ENCODE results near the gene PRKG1. TPM values are rescaled to one million over a fixed set of nuclear protein-coding genes. Genes with fewer than 3 reads are reported as not detected.

The PRKG1 gene
- total and polyA plus RNA-seq, 2 of the 8 experiments (the other 6 are each of a cell fraction or from before 2014, with no cell fraction given): 4.2 to 15.2 TPM

GRCh38 chr10:52316001-52316400 is 1241.7 kb downstream of the PRKG1 start (continued):
- TF ChIP-seq CHD7 (IDR thresholded peaks at IDR 0.05; ENCODE audit: insufficient replicate concordance, low read length) (no peak), KDM1A (IDR thresholded peaks at IDR 0.05; ENCODE audit: borderline replicate concordance, low read length) (no peak)

All from H1 (cell line).